H9 (cell line): Measurements from ENCODE around the gene DMRTB1. TPM values are rescaled to one million over a fixed set of nuclear protein-coding genes. Genes with fewer than 3 reads are reported as not detected.
A peak's percentile ranks its signal among the peaks of the same experiment; 100 is the strongest.

Experiments
- DNase-seq: peaks from one replicate; pipeline ENCODE4 v3.0.0-alpha.2; 2017
- H2AFZ ChIP-seq: one replicate; pipeline ENCODE4 v1.6.1; 2013; ENCODE audit warnings: mild to moderate bottlenecking, low read length, control low read depth, moderate library complexity
- H2AK5ac ChIP-seq: 2 replicates; pipeline ENCODE4 v1.6.1; 2013; ENCODE audit warnings: low read length, control low read depth, mixed read lengths; ENCODE audit not compliant: insufficient read length
- H2BK120ac ChIP-seq: one replicate; pipeline ENCODE4 v1.6.1; 2013; ENCODE audit warnings: low read depth, mild to moderate bottlenecking, low read length, control low read depth, inconsistent platforms; ENCODE audit not compliant: poor library complexity, severe bottlenecking
- H2BK12ac ChIP-seq: 2 replicates; pipeline ENCODE4 v1.6.1; 2013; ENCODE audit warnings: low read length, control low read depth, mixed read lengths, low read depth; ENCODE audit not compliant: insufficient read length
- H2BK15ac ChIP-seq: 2 replicates; pipeline ENCODE4 v1.6.1; 2013; ENCODE audit warnings: low read depth, low read length, control low read depth
- H2BK20ac ChIP-seq: one replicate; pipeline ENCODE4 v1.6.1; 2013; ENCODE audit warnings: low read depth, mild to moderate bottlenecking, low read length, control low read depth, inconsistent platforms; ENCODE audit not compliant: poor library complexity, severe bottlenecking
- H2BK5ac ChIP-seq: 2 replicates; pipeline ENCODE4 v1.6.1; 2013; ENCODE audit warnings: low read length, control low read depth, mixed read lengths; ENCODE audit not compliant: insufficient read length
- H3K14ac ChIP-seq: 2 replicates; pipeline ENCODE4 v1.6.1; 2013; ENCODE audit warnings: low read length, control low read depth; ENCODE audit not compliant: insufficient read depth
- H3K18ac ChIP-seq: 2 replicates; pipeline ENCODE4 v1.6.1; 2013; ENCODE audit warnings: low read depth, mild to moderate bottlenecking, mixed read lengths, low read length, control low read depth; ENCODE audit not compliant: insufficient read length
- H3K23ac ChIP-seq: 2 replicates; pipeline ENCODE4 v1.6.1; 2013; ENCODE audit warnings: low read length, control low read depth, mixed read lengths, low read depth; ENCODE audit not compliant: insufficient read length
- H3K23me2 ChIP-seq: 2 replicates; pipeline ENCODE4 v1.6.1; 2013; ENCODE audit warnings: low read depth, mild to moderate bottlenecking, mixed read lengths, low read length, control low read depth; ENCODE audit not compliant: insufficient read length, poor library complexity, severe bottlenecking
- H3K27ac ChIP-seq: 2 replicates; pipeline ENCODE4 v1.5.1; 2013; ENCODE audit warnings: low read length, control low read depth, mixed read lengths, low read depth; ENCODE audit not compliant: insufficient read length
- H3K27me3 ChIP-seq: 2 replicates; pipeline ENCODE4 v1.6.1; 2013; ENCODE audit warnings: low read length, control low read depth, inconsistent platforms; ENCODE audit not compliant: insufficient read depth
- H3K4ac ChIP-seq: 2 replicates; pipeline ENCODE4 v1.6.1; 2013; ENCODE audit warnings: low read depth, mild to moderate bottlenecking, control low read depth, inconsistent platforms, low read length, moderate library complexity
- H3K4me1 ChIP-seq: 2 replicates; pipeline ENCODE4 v1.6.1; 2013; ENCODE audit warnings: low read length, control low read depth, inconsistent platforms; ENCODE audit not compliant: insufficient read depth
- H3K4me2 ChIP-seq: 2 replicates; pipeline ENCODE4 v1.6.1; 2013; ENCODE audit warnings: low read length, control low read depth, mixed read lengths; ENCODE audit not compliant: insufficient read length, insufficient read depth
- H3K56ac ChIP-seq: 2 replicates; pipeline ENCODE4 v1.6.1; 2013; ENCODE audit warnings: low read depth, mild to moderate bottlenecking, mixed read lengths, low read length, control low read depth; ENCODE audit not compliant: insufficient read length
- H3K79me1 ChIP-seq: 2 replicates; pipeline ENCODE4 v1.6.1; 2013; ENCODE audit warnings: low read depth, mild to moderate bottlenecking, moderate library complexity, low read length, control low read depth, inconsistent platforms; ENCODE audit not compliant: insufficient read depth, poor library complexity, severe bottlenecking
- H3K79me2 ChIP-seq: 2 replicates; pipeline ENCODE4 v1.6.1; 2013; ENCODE audit warnings: low read length, control low read depth, inconsistent platforms; ENCODE audit not compliant: insufficient read depth
- H3K9ac ChIP-seq: 2 replicates; pipeline ENCODE4 v1.6.1; 2013; ENCODE audit warnings: low read length, control low read depth, mixed read lengths; ENCODE audit not compliant: insufficient read length; ENCODE audit errors: extremely low read depth
- H3K9me3 ChIP-seq: one replicate; pipeline ENCODE4 v1.6.1; 2013; ENCODE audit warnings: low read depth, low read length, inconsistent platforms; ENCODE audit not compliant: control insufficient read depth
- H3T11ph ChIP-seq: one replicate; pipeline ENCODE4 v1.6.1; 2013; ENCODE audit warnings: mild to moderate bottlenecking, low read length, control low read depth, inconsistent platforms
- H4K20me1 ChIP-seq: one replicate; pipeline ENCODE4 v1.6.1; 2013; ENCODE audit not compliant: control insufficient read depth, insufficient read length, insufficient read depth
- H4K5ac ChIP-seq: 2 replicates; pipeline ENCODE4 v1.6.1; 2013; ENCODE audit warnings: low read depth, mild to moderate bottlenecking, mixed read lengths, low read length, control low read depth; ENCODE audit not compliant: insufficient read length
- H4K8ac ChIP-seq: replicated peaks from 2 replicates; pipeline ENCODE4 v1.6.1; 2013; ENCODE audit warnings: low read length, control low read depth, mixed read lengths, low read depth; ENCODE audit not compliant: insufficient read length
- H4K91ac ChIP-seq: 2 replicates; pipeline ENCODE4 v1.6.1; 2013; ENCODE audit warnings: low read depth, mild to moderate bottlenecking, moderate library complexity, mixed read lengths, low read length, control low read depth; ENCODE audit not compliant: insufficient read length
- H3K27ac Mint-ChIP-seq, 3 experiments: 2 replicates in 2 of 3; 3 replicates in 1 of 3; pipeline ENCODE4 v1.8.0; 2020 to 2021; ENCODE audit warnings: mixed read lengths in 3 of 3, mild to moderate bottlenecking in 1 of 3, moderate library complexity in 1 of 3
- H3K27me3 Mint-ChIP-seq: 2 replicates; pipeline ENCODE4 v1.8.0; 2021; ENCODE audit warnings: low read depth, mild to moderate bottlenecking, moderate library complexity, mixed read lengths
- H3K36me3 Mint-ChIP-seq, 3 experiments: 2 replicates in 2 of 3; 3 replicates in 1 of 3; pipeline ENCODE4 v1.8.0; 2020 to 2021; ENCODE audit warnings: low read depth in 3 of 3, mixed read lengths in 3 of 3; ENCODE audit not compliant: insufficient read depth in 1 of 3
- H3K4me1 Mint-ChIP-seq, 2 experiments: 2 replicates each; pipeline ENCODE4 v1.8.0; 2020; ENCODE audit warnings: mixed read lengths in 2 of 2
- H3K4me3 Mint-ChIP-seq, 2 experiments: 2 replicates in 1 of 2; 3 replicates in 1 of 2; pipeline ENCODE4 v1.8.0; 2020 to 2021; ENCODE audit warnings: mild to moderate bottlenecking in 2 of 2, mixed read lengths in 2 of 2, moderate library complexity in 1 of 2
- H3K9me3 Mint-ChIP-seq, 2 experiments: 2 replicates in 1 of 2; 3 replicates in 1 of 2; pipeline ENCODE4 v1.8.0; 2020; ENCODE audit warnings: mild to moderate bottlenecking in 2 of 2, mixed read lengths in 2 of 2, moderate library complexity in 1 of 2
- WGBS: extraction: QIAGEN DNeasy Blood & Tissue Kit; methylation state at CpG from one replicate; pipeline ENCODE4 v1.1.7; 2013; ENCODE audit warnings: missing lambda C conversion rate, low lambda C conversion rate, mixed read lengths; ENCODE audit not compliant: insufficient read length; ENCODE audit errors: extremely low coverage; 5-methylcytosine and 5-hydroxymethylcytosine counted together
- total RNA-seq: library from RNA; stranded (reverse); gene quantifications from 2 replicates; pipeline ENCODE4 v1.2.1, GENCODE V29; 2021
- TF ChIP-seq, protein P1 (sequence below): fragments of 200-600 bp; sonication (generic); conservative IDR thresholded peaks from 3 replicates; pipeline ENCODE4 v1.8.0; 2021; ENCODE audit warnings: antibody characterized with exemption, mild to moderate bottlenecking

DMRTB1 gene
- total RNA-seq, 1 experiment from 2014 or later, result not detected

DNA sequence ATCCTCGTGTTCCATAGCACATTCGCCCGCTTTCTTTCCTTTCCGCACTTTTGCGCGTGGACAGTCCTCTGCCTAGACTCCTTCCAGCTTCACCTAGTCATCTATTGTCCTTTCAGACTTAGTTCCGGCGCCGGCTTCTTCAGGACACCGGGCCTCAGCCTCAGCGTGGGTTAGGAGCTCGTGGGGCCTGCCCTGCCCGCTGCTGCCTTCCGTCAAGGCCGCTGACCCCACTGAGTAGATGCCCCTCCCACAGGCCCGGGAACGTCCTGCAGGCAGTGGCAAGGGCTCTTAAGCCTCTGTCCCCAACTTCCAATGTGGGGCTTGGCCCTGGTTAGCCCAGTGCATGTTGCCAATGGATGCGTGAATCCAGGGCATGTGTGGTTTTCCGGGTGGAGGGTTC is 11.4 kb downstream of the DMRTB1 start:
- TF ChIP-seq, protein P1, sequence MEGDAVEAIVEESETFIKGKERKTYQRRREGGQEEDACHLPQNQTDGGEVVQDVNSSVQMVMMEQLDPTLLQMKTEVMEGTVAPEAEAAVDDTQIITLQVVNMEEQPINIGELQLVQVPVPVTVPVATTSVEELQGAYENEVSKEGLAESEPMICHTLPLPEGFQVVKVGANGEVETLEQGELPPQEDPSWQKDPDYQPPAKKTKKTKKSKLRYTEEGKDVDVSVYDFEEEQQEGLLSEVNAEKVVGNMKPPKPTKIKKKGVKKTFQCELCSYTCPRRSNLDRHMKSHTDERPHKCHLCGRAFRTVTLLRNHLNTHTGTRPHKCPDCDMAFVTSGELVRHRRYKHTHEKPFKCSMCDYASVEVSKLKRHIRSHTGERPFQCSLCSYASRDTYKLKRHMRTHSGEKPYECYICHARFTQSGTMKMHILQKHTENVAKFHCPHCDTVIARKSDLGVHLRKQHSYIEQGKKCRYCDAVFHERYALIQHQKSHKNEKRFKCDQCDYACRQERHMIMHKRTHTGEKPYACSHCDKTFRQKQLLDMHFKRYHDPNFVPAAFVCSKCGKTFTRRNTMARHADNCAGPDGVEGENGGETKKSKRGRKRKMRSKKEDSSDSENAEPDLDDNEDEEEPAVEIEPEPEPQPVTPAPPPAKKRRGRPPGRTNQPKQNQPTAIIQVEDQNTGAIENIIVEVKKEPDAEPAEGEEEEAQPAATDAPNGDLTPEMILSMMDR, result no peak
- Histone ChIP-seq H2BK5ac (no peak overlapping the region), H3K79me2 (no peaks in the 10 kb centered on the region), H2BK20ac (no peak overlapping the region), H3K14ac (no peak overlapping the region), H4K20me1 (no peaks in the 10 kb centered on the region), H2AFZ (no peak overlapping the region), H3K27me3 (no peaks in the 10 kb centered on the region; the same call in 1 of the 2 replicates), H3K4ac (no peak overlapping the region), H3K56ac (no peak overlapping the region), H4K8ac (no peak overlapping the region), H4K5ac (no peak overlapping the region), H3K4me2 (no peak overlapping the region), H2BK120ac (no peak overlapping the region), H3T11ph (no peak overlapping the region), H3K27ac (no peak overlapping the region), H3K23ac (no peak overlapping the region), H4K91ac (no peak overlapping the region), H3K18ac (no peak overlapping the region), H3K9me3 (no peaks in the 10 kb centered on the region), H2BK15ac (no peak overlapping the region), H2BK12ac (no peak overlapping the region), H3K23me2 (no peaks in the 10 kb centered on the region), H3K4me1 (peaks cover 2% of the 10 kb centered on the region; the same call in 1 of the 2 replicates), H3K79me1 (no peaks in the 10 kb centered on the region), H2AK5ac (no peak overlapping the region), H3K9ac (no peak overlapping the region)
- Mint-ChIP-seq H3K27me3 (peaks cover 18% of the 10 kb centered on the region), H3K9me3 (peaks cover 3 to 6% of the 10 kb centered on the region in 2 experiments; a peak in 2 of 5 replicates), H3K27ac (no peak overlapping the region), H3K4me1 (peaks cover 8 to 16% of the 10 kb centered on the region in 2 experiments), H3K4me3 (peak overlapping the region; percentile 10 to 49; a peak in 1 of 5 replicates), H3K36me3 (peaks cover 0 to 4% (median 0%) of the 10 kb centered on the region in 3 experiments; a peak in 1 of 7 replicates)
- DNase-seq, result no peak
- no CpG with 5 or more reads among the region's 19 CpGs for WGBS
